ENCODE results near the gene CDH4. TPM values are rescaled to one million over a fixed set of nuclear protein-coding genes. Genes with fewer than 3 reads are reported as not detected.
A peak's percentile ranks its signal among the peaks of the same experiment; 100 is the strongest.

Gene CDH4
- total and polyA plus RNA-seq, 2 of the 8 experiments (the other 6 are each of a cell fraction or from before 2014, with no cell fraction given): 4.3 to 7.9 TPM

DNA sequence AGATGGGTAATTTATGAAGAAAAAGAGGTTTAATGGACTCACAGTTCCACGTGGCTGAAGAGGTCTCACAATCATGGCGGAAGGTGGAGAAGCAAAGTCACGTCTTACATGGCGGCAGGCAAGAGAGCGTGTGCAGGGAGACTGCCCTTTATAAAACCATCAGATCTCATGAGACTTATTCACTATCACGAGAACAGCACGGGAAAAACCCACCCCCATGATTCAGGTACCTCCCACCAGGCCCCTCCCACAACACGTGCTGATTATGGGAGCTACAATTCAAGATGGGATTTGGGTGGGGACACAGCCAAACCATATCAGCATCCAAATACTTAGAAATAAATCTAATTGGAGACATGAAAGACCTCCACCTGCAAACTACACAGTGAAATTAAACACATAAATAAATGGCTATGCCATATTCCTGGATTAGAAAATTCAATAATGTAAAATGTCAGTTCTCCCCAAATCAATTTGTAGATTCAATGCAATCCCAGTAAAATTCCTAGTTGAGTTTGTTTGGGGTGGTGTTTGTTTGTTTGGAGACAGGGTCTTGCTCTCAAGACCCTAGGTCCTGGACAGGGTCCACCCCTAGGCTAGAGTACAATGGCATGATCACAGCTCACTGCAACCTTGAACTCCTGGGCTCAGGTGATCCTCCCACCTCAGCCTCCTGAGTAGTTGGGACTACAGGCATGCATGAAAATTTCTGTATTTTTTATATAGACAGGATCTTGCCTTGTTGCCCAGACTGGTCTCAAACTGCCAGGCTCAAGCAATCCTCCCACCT lies 712.0 kb downstream of the CDH4 start:
- Histone ChIP-seq H3K79me2 (ENCODE audit: control insufficient read depth in 1 of 2, insufficient read depth in 2 of 2, low read length in 2 of 2) (no peaks in the 10 kb centered on the region), H3K18ac (ENCODE audit: extremely low read depth, low read length) (no peak overlapping the region), H2AK5ac (ENCODE audit: low read depth, low read length) (no peak overlapping the region), H3K27ac (ENCODE audit: low read depth, low read length) (no peak overlapping the region), H2BK12ac (ENCODE audit: low read depth, low read length) (no peak overlapping the region), H3K36me3 (ENCODE audit: control insufficient read depth in 2 of 4, insufficient read depth in 4 of 4, low read length in 3 of 4) (no peaks in the 10 kb centered on the region), H2BK15ac (ENCODE audit: low read length) (no peak overlapping the region), H3K23me2 (ENCODE audit: low read depth, low read length) (no peaks in the 10 kb centered on the region; the same call in 1 of the 2 replicates), H3K9me3 (ENCODE audit: insufficient read depth in 2 of 2, low read depth in 1 of 2, low read length in 1 of 2) (no peaks in the 10 kb centered on the region), H3K79me1 (ENCODE audit: low read depth, low read length) (no peaks in the 10 kb centered on the region), H3K23ac (ENCODE audit: insufficient read length) (no peak overlapping the region), H2BK20ac (ENCODE audit: low read length) (no peak overlapping the region), H4K5ac (ENCODE audit: insufficient read length, low read depth, low read length) (no peak overlapping the region), H2BK5ac (ENCODE audit: low read depth, low read length) (no peak overlapping the region), H2BK120ac (replicated peaks; ENCODE audit: low read depth, low read length) (no peak overlapping the region), H2AFZ (ENCODE audit: low read length) (no peak overlapping the region), H3K14ac (ENCODE audit: insufficient read length) (no peak overlapping the region), H3K9ac (replicated peaks in 1 of 4; ENCODE audit: extremely low read depth in 1 of 4, low read depth in 3 of 4, low read length in 3 of 4) (no peak overlapping the region), H3K56ac (replicated peaks; ENCODE audit: insufficient read length, low read depth, low read length) (no peak overlapping the region), H3K4me2 (ENCODE audit: insufficient read depth in 1 of 2, low read depth in 2 of 2, low read length in 2 of 2) (peak overlapping the region in 1 of 2 experiments; percentile 38; a peak in 1 of 4 replicates), H4K20me1 (replicated peaks in 1 of 2; ENCODE audit: control insufficient read depth in 1 of 2, insufficient read depth in 2 of 2, low read length in 2 of 2) (no peaks in the 10 kb centered on the region), H4K8ac (ENCODE audit: extremely low read depth, insufficient read depth, low read length) (no peak overlapping the region), H4K91ac (replicated peaks; ENCODE audit: insufficient read length, low read length) (no peak overlapping the region), H3K27me3 (replicated peaks in 1 of 4; ENCODE audit: control insufficient read depth in 3 of 4, extremely low read depth in 1 of 4, insufficient read depth in 3 of 4, low read length in 3 of 4) (no peaks in the 10 kb centered on the region; a peak in 2 of 7 replicates), H3K4me3 (ENCODE audit: extremely low read depth in 1 of 4, insufficient read depth in 2 of 4, low read depth in 3 of 4, low read length in 4 of 4) (no peak overlapping the region), H3K4me1 (replicated peaks in 1 of 4; ENCODE audit: control insufficient read depth in 3 of 4, insufficient read depth in 4 of 4, low read length in 3 of 4) (peaks cover 0 to 12% (median 3%) of the 10 kb centered on the region in 4 experiments; a peak in 4 of 7 replicates), H3K4ac (replicated peaks; ENCODE audit: insufficient read length, low read depth, low read length) (no peak overlapping the region)
- CTCF ChIA-PET (ENCODE audit: partially characterized antibody): interaction anchor here (1.6 kb wide), 1 partner anchor 14 kb away, joined by 5 read pairs; no protein-coding TSS in a partner anchor
- DNase-seq (ENCODE audit: low read depth in 1 of 2, low spot score in 2 of 2): peak in 1 of 2 experiments; percentile 24
- POLR2A ChIA-PET (ENCODE audit: partially characterized antibody): no interaction called here
- no peak for FAIRE-seq
- 89% methylated on average over 8 of the region's 8 CpGs; no CpG with 5 or more reads in 1 of the 2 experiments for WGBS, 2 experiments (ENCODE audit: extremely low coverage in 1 of 2, insufficient coverage in 1 of 2, insufficient read length in 1 of 2, insufficient replicate concordance in 2 of 2, low coverage in 1 of 2, low lambda C conversion rate in 2 of 2, missing lambda C conversion rate in 1 of 2)
- no peak for TF ChIP-seq PHF8 (conservative IDR thresholded peaks at IDR 0.05; ENCODE audit: low read depth, low read length)
- no peak for TF ChIP-seq JUND (IDR thresholded peaks at IDR 0.05; ENCODE audit: low read length)
- no peak for TF ChIP-seq TEAD4 (IDR thresholded peaks at IDR 0.05; ENCODE audit: low read depth, low read length)
- TF ChIP-seq CHD2 (IDR thresholded peaks at IDR 0.05; ENCODE audit: low read length): no peak
- no peak for TF ChIP-seq SRF (IDR thresholded peaks at IDR 0.05; ENCODE audit: low read depth, low read length)
- TF ChIP-seq CBX8 (IDR thresholded peaks at IDR 0.05; ENCODE audit: borderline replicate concordance, low read depth, low read length): no peak
- no peak for TF ChIP-seq NRF1 (IDR thresholded peaks at IDR 0.05; ENCODE audit: low read depth, low read length)
- TF ChIP-seq SP2 (IDR thresholded peaks at IDR 0.05; ENCODE audit: low read length): no peak
- no peak for TF ChIP-seq FOSL1 (IDR thresholded peaks at IDR 0.05; ENCODE audit: insufficient read depth, low read depth, low read length)
- TF ChIP-seq RAD21 (IDR thresholded peaks at IDR 0.05 in 1 of 2, conservative IDR thresholded peaks at IDR 0.05 in 1 of 2; ENCODE audit: low read depth in 2 of 2, low read length in 2 of 2): no peak
- TF ChIP-seq RFX5 (IDR thresholded peaks at IDR 0.05; ENCODE audit: borderline replicate concordance, low read depth, low read length): no peak
- TF ChIP-seq CHD1 (IDR thresholded peaks at IDR 0.05; ENCODE audit: low read depth, low read length): no peak
- TF ChIP-seq SUZ12 (IDR thresholded peaks at IDR 0.05; ENCODE audit: low read length): no peak

Data from H1 (cell line).